GM12872 (cell line): ENCODE results near the gene OR8B2.
A peak's percentile ranks its signal among the peaks of the same experiment; 100 is the strongest.

Source experiments
- CTCF ChIP-seq: IDR thresholded peaks from 3 replicates; pipeline ENCODE4 v1.5.1; 2011; ENCODE audit warnings: low read depth, mild to moderate bottlenecking, low read length, moderate library complexity; ENCODE audit not compliant: insufficient read depth

Gene OR8B2

GRCh38 chr11:124384399-124384798, at the start of gene OR8B2:
Gene OR8B2 (minus strand): TSS chr11:124384499. CDS start chr11:124383343, 1,156 bp downstream.
- TF ChIP-seq CTCF = no peak

GRCh38 chr11:124429599-124429998, 45.3 kb upstream of the OR8B2 start:
- no peak for TF ChIP-seq CTCF

- no peak for TF ChIP-seq CTCF
Observed at GRCh38 chr11:124424384-124424921, 40.2 kb upstream of the OR8B2 start, which contains the start of gene OR8B4. Gene OR8B4 (minus strand): TSS chr11:124424871. CDS start chr11:124424871, 0 bp downstream.

GRCh38 chr11:124421043-124421442, 36.7 kb upstream of the OR8B2 start:
- TF ChIP-seq CTCF = no peak

- TF ChIP-seq CTCF = peak; percentile 55; the same call in 2 of the 3 replicates
Observed at GRCh38 chr11:124415356-124415923, 31.1 kb upstream of the OR8B2 start.

GRCh38 chr11:124409906-124410305, 25.6 kb upstream of the OR8B2 start:
- no peak for TF ChIP-seq CTCF

- TF ChIP-seq CTCF = no peak
Observed at GRCh38 chr11:124405581-124405980, 21.3 kb upstream of the OR8B2 start.
